ENCODE results near the gene CALCOCO1. TPM values are rescaled to one million over a fixed set of nuclear protein-coding genes. Genes with fewer than 3 reads are reported as not detected.

Gene CALCOCO1
- total RNA-seq, 2 donors from 2014 or later: 182 to 232 TPM

GRCh38 chr12:53664936-53665335, 62.3 kb downstream of the CALCOCO1 start:
- H3K36me3 ChIP-seq: peaks cover 67% of the 10 kb centered on the region
- no peak for DNase-seq (ENCODE audit: low spot score)
- no peaks in the 10 kb centered on the region for H3K9me3 ChIP-seq
- TF ChIP-seq CTCF (IDR thresholded peaks at IDR 0.05): no peak
- H3K27ac ChIP-seq: no peak overlapping the region
- no peaks in the 10 kb centered on the region for H3K27me3 ChIP-seq
- H3K4me3 ChIP-seq: no peak overlapping the region
- peaks cover 0 to 19% of the 10 kb centered on the region in 2 donors for H3K4me1 ChIP-seq

- H3K27me3 ChIP-seq: no peaks in the 10 kb centered on the region
- no peaks in the 10 kb centered on the region for H3K9me3 ChIP-seq
- peaks cover 59% of the 10 kb centered on the region for H3K36me3 ChIP-seq
- peaks cover 0 to 23% of the 10 kb centered on the region in 2 donors for H3K4me1 ChIP-seq
- H3K4me3 ChIP-seq: no peak overlapping the region
- no peak overlapping the region for H3K27ac ChIP-seq
- TF ChIP-seq CTCF (IDR thresholded peaks at IDR 0.05): no peak
- DNase-seq (ENCODE audit: low spot score): no peak
Observed at GRCh38 chr12:53664191-53664590, 63.1 kb downstream of the CALCOCO1 start.

GRCh38 chr12:53660041-53660440, 67.2 kb downstream of the CALCOCO1 start:
- DNase-seq (ENCODE audit: low spot score): no peak
- Histone ChIP-seq H3K27ac (peak overlapping the region; percentile 82 to 89), H3K4me3 (no peak overlapping the region), H3K9me3 (no peaks in the 10 kb centered on the region), H3K4me1 (peaks cover 0 to 34% of the 10 kb centered on the region in 2 donors), H3K27me3 (no peaks in the 10 kb centered on the region), H3K36me3 (peaks cover 20% of the 10 kb centered on the region)
- no peak for TF ChIP-seq CTCF (IDR thresholded peaks at IDR 0.05)

- no peak for TF ChIP-seq CTCF (IDR thresholded peaks at IDR 0.05)
- no peaks in the 10 kb centered on the region for H3K9me3 ChIP-seq
- peaks cover 15% of the 10 kb centered on the region for H3K36me3 ChIP-seq
- H3K27me3 ChIP-seq: no peaks in the 10 kb centered on the region
- no peak for DNase-seq (ENCODE audit: low spot score)
- peak overlapping the region in 1 of 2 donors; percentile 3 for H3K4me3 ChIP-seq
- peak overlapping the region; percentile 82 to 89 for H3K27ac ChIP-seq
- peaks cover 0 to 34% of the 10 kb centered on the region in 2 donors for H3K4me1 ChIP-seq
Observed at GRCh38 chr12:53659571-53659981, 67.7 kb downstream of the CALCOCO1 start.

- Histone ChIP-seq H3K36me3 (peaks cover 10% of the 10 kb centered on the region), H3K27me3 (no peaks in the 10 kb centered on the region), H3K9me3 (no peaks in the 10 kb centered on the region), H3K4me3 (peak overlapping the region in 1 of 2 donors; percentile 3), H3K27ac (peak overlapping the region; percentile 82 to 89), H3K4me1 (peaks cover 0 to 34% of the 10 kb centered on the region in 2 donors)
- peak; percentile 82 for DNase-seq (ENCODE audit: low spot score)
- no peak for TF ChIP-seq CTCF (IDR thresholded peaks at IDR 0.05)
Observed at GRCh38 chr12:53659011-53659551, 68.2 kb downstream of the CALCOCO1 start.

Other genes starting within 250 kb of the CALCOCO1 start
- 1 to 10 TPM; 2.6 to 9.8 TPM for gene MAP3K12, start 228.0 kb downstream of the CALCOCO1 start, total RNA-seq
- 10 to 100 TPM; 11.1 to 18.9 TPM for gene TARBP2, start 226.2 kb downstream of the CALCOCO1 start, total RNA-seq
- gene NPFF, start 220.0 kb downstream of the CALCOCO1 start, total RNA-seq: not detected
- gene ATF7, start 101.1 kb downstream of the CALCOCO1 start, total RNA-seq: 10 to 100 TPM; 22.1 to 24.7 TPM
- gene ATP5MC2, start 51.4 kb downstream of the CALCOCO1 start, total RNA-seq: 100 to 1,000 TPM; 481 to 659 TPM
- 1 to 10 TPM in 1 of 2 donors, not detected in 1; 3.7 TPM for gene CISTR, start 24.5 kb upstream of the CALCOCO1 start, total RNA-seq
- gene HOXC13, start 211.4 kb upstream of the CALCOCO1 start, total RNA-seq: not detected
- not detected for gene HOXC12, start 227.5 kb upstream of the CALCOCO1 start, total RNA-seq
- not detected for gene HOXC11, start 245.7 kb upstream of the CALCOCO1 start, total RNA-seq
- not detected for gene HOTAIR, start 247.5 kb upstream of the CALCOCO1 start, total RNA-seq

Measured in right atrium auricular region (tissue), 2 donors.